ENCODE measurements around the gene TTC12.

Gene TTC12

DNA sequence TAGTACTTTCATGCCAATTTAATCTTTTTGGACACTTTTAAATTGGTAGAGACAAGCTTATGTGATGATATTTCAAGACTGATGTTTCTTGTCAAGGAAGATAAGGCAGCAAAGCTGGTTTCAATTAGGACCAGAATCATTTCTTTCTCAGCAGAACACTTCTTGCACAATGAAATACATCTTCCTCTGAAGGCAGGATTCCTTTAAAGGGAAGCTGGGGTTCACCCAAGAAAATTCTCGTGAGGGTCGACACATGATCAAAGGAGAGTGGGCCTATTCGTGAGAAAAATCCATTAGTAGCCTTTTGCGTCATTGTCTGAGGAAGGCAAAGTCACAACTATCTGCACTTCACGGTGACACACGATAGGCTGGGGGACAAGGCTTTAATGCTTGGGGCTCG is 17.6 kb downstream of the TTC12 start:
- DNase-seq = no peak

DNA sequence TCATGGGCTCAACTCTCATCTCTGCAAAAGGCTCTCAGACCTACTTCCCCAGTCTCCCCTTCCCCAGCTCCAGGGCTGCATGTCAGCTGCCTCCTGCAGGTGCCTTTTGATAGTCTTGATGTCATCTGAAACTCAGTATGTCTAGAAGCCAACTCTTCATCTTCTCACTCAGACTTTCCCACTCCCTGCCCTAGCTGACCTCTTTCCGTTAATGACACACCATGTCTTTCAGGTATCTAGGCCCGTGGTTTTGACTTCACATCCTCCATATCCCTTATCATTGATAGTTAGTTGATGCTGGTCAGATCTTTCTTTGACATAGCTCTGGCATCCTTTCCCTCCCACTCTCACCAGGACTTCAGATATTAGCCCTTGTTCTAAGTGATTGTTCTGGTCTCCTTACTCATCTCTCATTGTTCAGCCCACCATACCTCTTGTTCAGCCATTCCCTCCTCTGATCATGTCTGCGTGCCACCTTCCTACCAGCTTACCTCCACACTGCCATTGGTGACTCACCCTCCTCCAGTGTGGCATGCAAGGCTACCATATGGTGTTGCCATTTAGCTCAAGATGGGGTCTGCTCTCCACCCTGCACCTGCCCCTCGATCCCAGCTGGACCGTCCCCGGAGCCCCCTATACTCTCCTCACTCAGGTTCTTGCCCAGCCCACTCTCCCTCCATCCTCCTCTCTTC is 18.4 kb downstream of the TTC12 start:
- no peak for DNase-seq

- DNase-seq = no peak
Observed at GRCh38 chr11:113334183-113334582, 19.8 kb downstream of the TTC12 start.

DNA sequence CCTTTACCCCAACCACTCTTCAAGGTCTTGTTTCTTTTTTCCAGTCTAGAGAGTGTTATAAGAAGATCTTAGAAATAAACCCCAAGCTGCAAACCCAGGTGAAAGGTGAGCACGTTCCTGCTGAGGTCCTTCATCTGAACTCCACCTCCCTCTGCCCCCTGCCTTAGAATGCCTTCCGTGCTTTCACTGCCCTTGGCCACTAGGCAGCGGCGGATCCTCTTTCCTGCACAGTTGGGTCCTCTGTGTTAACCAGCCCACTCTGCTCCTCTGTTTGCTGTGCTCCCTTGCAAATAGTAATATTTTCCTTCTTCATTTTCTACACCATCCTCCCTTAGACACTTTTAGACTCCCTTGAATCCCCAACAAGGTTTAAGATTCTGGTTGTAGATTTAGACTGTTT is 24.3 kb downstream of the TTC12 start:
- no peak for DNase-seq

DNA sequence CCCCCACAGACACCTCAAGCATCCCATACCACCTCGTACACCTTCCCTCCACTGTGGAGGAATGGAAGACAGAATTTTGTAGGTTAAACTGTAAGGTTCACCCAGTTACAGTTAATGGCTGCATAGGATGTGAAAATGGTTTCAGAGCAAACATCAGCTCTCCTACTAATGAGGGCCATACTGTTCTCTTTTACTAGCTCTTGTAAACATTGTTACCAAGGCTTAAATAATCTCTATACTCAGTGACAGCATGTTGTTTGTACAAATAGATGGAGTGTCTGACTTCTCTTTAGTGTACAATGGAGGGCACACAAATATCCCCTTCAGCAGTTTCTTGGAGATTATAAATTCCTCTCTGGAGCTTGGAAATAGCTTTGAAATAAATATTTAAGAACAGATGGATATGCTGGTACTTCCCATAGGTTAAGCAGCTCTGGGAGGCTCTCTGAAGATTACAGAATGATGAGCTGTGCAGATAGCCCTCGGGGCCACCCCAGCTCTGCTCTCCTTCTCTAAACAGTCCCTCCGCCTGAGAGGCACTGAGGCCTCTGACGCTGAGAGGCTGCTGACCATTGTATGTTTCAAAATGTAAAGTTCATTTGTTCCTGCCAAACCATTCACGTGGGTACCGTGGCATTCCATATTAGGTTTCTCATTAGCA is 25.7 kb downstream of the TTC12 start:
- DNase-seq = no peak

DNA sequence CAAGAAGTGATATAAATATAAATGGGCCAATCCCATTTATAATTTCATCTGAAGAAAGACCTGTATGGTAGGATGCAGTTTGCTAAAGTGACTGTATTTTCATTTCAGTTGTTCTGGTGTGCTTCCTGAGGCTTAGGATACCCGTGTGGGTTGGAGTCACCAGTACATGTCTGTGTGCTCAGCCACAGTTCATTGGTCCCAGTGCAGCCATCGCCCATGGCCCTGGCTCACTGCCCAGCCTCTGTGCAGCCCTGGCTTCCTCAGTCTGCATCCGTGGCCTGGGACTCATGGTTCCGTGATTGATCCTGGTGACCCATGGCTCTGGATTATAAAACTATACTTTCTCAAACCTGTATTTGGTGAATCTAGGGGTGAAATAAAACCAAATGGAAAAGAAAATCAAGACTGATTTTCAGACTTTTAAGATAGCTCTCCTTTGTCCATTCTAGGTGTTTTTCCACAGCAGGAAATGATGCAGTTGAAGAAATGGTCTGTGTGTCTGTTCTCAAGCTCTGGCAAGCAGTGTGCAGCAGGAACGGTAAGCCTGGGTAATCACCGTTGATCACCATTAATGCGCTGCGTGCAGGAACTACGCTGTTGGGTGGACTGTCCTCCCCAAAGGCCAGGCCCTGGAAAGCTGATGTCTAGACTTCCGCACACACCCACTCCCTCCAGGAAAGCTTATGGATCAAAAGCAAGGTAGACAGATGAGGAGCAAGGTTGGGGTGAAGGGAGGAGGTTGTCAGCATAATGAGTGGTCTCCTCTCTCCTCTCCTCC is 27.2 kb downstream of the TTC12 start:
- no peak for DNase-seq

DNA sequence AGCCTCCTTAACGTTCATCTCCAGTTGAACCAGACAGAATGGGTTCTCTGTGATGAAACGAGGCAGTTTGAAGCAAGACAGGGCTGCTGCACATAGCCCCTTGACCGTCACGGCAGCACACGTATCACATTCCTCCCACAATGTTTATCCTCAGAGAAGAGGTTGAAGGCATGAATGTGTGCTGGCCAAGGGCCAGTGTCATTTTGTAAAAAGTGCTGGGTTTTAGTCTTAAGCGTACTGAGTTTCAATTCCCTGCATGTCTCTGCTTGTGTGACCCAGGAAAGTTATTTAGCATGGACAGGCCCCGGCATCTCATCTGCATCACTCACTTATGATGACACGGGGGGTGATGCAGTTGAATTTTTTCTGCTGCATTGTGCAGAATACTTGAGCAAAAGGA is 31.6 kb downstream of the TTC12 start:
- no peak for DNase-seq

- no peak for DNase-seq
Observed at GRCh38 chr11:113349528-113349927, 35.1 kb downstream of the TTC12 start.

DNA sequence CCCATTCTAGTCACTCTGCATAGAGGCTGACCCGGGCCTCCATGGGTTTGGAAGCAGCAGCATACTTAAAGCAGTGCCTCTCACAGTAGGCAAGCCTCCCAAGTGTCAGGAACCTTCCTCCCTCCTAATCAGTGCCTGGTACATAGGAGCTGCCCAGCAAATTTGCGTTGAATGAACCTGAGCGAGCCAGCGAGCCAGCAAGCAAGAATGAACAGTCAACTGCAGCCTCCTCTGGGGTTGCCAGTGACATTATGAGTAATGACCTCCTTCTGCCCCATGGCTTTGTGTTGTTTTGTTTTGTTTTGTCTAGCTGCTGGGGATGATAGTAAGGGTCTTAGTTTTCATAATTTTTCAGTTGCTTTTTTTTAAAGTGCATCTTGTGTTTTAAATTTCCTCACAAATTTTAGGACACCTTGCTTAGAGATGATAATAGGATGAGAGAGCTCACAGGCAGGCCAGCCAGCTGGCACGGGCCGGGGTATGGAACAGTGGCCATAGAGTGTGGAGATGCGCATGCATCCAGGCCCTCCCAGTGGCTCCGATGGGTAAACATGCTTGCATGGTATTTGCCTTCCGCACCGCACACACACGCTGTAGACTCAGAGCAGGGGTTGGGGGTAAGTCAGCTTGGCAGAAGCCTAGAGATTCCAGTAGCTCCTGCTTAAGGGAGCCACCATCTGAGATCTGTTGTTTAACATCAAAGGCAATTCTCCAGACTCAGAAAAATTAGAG is 36.1 kb downstream of the TTC12 start:
- DNase-seq = no peak

GRCh38 chr11:113351068-113351450 is 36.7 kb downstream of the TTC12 start:
- DNase-seq = no peak

DNA sequence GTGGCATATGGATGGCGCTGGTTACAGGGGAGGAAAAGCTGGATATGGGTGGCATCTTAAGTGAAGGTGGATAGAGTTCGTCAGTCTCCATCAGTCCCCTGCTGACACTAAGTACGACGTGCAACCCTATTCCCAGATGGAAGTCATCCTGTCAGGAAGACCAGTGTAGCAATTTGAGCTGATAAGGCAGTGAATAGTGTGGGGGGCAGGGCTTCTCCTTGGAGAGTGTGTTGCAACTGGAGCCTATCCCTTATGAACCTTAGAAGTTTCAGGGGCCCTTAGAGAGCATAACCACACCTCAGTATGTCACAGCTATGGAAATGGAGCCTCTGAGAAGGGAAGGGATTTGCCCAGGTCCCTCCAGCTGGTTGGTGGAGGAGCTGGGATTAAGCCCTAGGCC is 37.1 kb downstream of the TTC12 start:
- DNase-seq = no peak

GRCh38 chr11:113356203-113356602 is 41.8 kb downstream of the TTC12 start:
- DNase-seq = no peak

- DNase-seq = no peak
Observed at GRCh38 chr11:113363406-113363805, 49.0 kb downstream of the TTC12 start.

- no peak for DNase-seq
Observed at GRCh38 chr11:113363996-113364641, 49.7 kb downstream of the TTC12 start.

- no peak for DNase-seq
Observed at GRCh38 chr11:113365895-113366294, 51.5 kb downstream of the TTC12 start.

GRCh38 chr11:113369411-113369810 is 55.0 kb downstream of the TTC12 start:
- DNase-seq = no peak

DNA sequence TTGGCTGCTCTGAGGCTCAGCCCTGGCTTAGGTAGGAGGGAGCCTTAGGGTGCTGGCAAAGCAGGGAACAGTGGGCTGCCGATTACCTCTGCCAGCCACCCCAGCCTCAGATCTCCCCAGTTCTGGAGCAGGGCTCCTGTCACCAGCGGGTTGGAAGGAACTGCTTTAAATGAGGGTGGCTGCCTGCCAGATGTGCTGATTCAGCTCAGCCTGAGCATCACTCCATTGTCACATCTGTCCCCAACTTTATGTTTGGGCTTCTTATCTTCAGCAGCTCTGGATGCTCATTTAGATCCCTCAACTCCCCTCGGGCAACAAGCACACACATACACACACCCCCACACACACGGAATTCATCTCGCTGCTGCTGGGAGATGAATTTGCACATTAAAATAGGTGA is 56.3 kb downstream of the TTC12 start:
- DNase-seq = no peak

DNA sequence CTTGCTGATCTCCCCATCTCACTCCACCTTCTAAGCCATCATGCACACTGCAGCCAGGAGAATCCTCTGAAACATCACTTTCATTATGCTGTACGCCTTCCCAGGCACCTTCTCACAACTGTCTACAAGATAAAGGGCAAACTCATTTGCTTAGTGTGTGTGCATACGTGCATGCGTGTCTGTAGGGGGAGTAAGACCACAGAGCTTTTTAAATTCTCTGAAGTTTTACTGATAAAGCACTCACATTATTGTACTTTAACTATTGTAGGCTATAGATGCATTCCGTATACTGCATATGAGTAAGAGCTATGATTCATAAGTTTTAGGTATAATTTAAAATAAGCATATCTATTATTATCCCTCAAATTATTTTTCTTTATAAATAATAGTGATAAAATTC is 57.9 kb downstream of the TTC12 start:
- no peak for DNase-seq

DNA sequence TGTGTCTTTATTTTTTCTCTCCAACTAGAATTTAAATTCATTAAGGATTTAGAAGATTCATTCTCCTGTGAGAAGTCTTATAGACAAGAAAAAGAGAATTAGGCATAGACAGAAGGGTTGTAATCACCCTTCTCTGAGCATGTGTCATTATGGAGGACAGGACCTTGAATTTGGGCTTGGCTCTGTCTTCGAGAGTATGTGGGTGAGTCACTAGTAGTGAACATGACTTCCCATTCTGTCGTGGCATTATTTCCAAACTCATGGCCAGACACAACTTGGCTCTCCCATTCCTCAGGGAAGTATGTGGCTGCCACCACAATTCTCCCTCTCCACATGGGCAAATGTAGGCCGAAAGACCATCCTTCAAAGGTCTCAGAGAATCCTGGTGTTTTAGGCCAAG is 58.9 kb downstream of the TTC12 start:
- DNase-seq = no peak

- no peak for DNase-seq
Observed at GRCh38 chr11:113373981-113374560, 59.7 kb downstream of the TTC12 start.

DNA sequence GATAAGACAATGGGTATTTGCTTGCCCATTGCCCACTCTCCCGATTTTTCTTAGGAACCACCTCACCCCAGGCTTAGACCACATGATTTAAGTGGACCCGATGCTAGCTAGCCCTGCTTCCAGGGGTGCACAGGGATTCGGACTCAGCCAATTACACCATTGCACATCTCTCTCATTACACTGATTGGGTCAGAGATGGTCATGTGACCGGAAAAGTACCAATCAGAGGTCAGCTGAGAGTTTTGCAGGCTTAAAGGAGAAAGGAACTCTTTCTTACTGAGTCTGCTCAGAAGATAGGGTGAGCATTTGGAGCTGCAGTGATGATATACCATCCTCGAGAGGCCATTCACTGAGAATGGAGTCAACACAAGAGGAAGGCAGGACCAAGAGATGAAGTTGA is 61.0 kb downstream of the TTC12 start:
- DNase-seq = no peak

GRCh38 chr11:113376156-113376555 is 61.8 kb downstream of the TTC12 start:
- DNase-seq = no peak
